GM21576 (cell line): ENCODE results near the gene EIF2D.
A peak's percentile ranks its signal among the peaks of the same experiment; 100 is the strongest.
"Not testable (repeated sequence)": the region's sequence is repeated elsewhere in the genome, so short reads cannot be mapped to it uniquely, and the experiment has no call there.

Source experiments
- ATAC-seq: cut with Tn5 transposase; IDR thresholded peaks from one replicate; pipeline ENCODE4 v1.9.1; 2021; ENCODE audit warnings: mild to moderate bottlenecking, moderate library complexity; ENCODE audit not compliant: unreplicated experiment

The EIF2D gene

GRCh38 chr1:206635978-206636345 lies 23.7 kb upstream of the EIF2D start:
- ATAC-seq, result no peak

- peak; percentile 91 for ATAC-seq
Measured at GRCh38 chr1:206635080-206635977, 23.1 kb upstream of the EIF2D start, which contains the start of gene DYRK3. DYRK3 (plus strand) TSS chr1:206635536; CDS start chr1:206635704, 168 bp downstream.

GRCh38 chr1:206634365-206635079 lies 22.3 kb upstream of the EIF2D start:
- ATAC-seq, result no peak

- no peak for ATAC-seq
Measured at GRCh38 chr1:206633708-206634121, 21.4 kb upstream of the EIF2D start.

GRCh38 chr1:206631085-206631509 lies 18.8 kb upstream of the EIF2D start:
- no peak for ATAC-seq

GRCh38 chr1:206628916-206629315 lies 16.7 kb upstream of the EIF2D start:
- no peak for ATAC-seq

GRCh38 chr1:206626396-206626795 lies 14.1 kb upstream of the EIF2D start:
- not testable (repeated sequence) for ATAC-seq

GRCh38 chr1:206609229-206609991 lies 2.9 kb downstream of the EIF2D start:
- no peak for ATAC-seq

- ATAC-seq, result no peak
Measured at GRCh38 chr1:206608108-206608698, 4.1 kb downstream of the EIF2D start.

- ATAC-seq, result no peak
Measured at GRCh38 chr1:206606867-206607266, 5.4 kb downstream of the EIF2D start.

GRCh38 chr1:206604861-206605260 lies 7.4 kb downstream of the EIF2D start:
- ATAC-seq, result no peak

- ATAC-seq, result no peak
Measured at GRCh38 chr1:206600527-206600926, 11.7 kb downstream of the EIF2D start.

- no peak for ATAC-seq
Measured at GRCh38 chr1:206596319-206596666, 16.0 kb downstream of the EIF2D start.

GRCh38 chr1:206595581-206596318 lies 16.5 kb downstream of the EIF2D start:
- no peak for ATAC-seq

- no peak for ATAC-seq
Measured at GRCh38 chr1:206593351-206593925, 18.8 kb downstream of the EIF2D start.

GRCh38 chr1:206591696-206592095 lies 20.6 kb downstream of the EIF2D start:
- no peak for ATAC-seq

- no peak for ATAC-seq
Measured at GRCh38 chr1:206591226-206591625, 21.0 kb downstream of the EIF2D start.

GRCh38 chr1:206590025-206590758 lies 22.1 kb downstream of the EIF2D start:
- peak; percentile 56 for ATAC-seq

GRCh38 chr1:206589206-206589605 lies 23.1 kb downstream of the EIF2D start:
- ATAC-seq, result no peak
